RCC 7860 (cell line): ENCODE data around the gene SLC39A8.
"Not testable (repeated sequence)": the region's sequence is repeated elsewhere in the genome, so short reads cannot be mapped to it uniquely, and the experiment has no call there.

Experiments
- DNase-seq: peaks from one replicate; pipeline ENCODE4 v3.0.0-alpha.2; 2015; ENCODE audit warnings: low spot score
- FAIRE-seq: peaks from 2 replicates; lab custom pipeline; 2012; peaks lifted over from hg19 to GRCh38; lab: Jason Lieb, UNC

The SLC39A8 gene

GRCh38 chr4:102302762-102303161 lies 42.5 kb downstream of the SLC39A8 start:
- FAIRE-seq (no peak), DNase-seq (no peak)

GRCh38 chr4:102301167-102301566 lies 44.1 kb downstream of the SLC39A8 start:
- DNase-seq: no peak
- no peak for FAIRE-seq

GRCh38 chr4:102299354-102300107 lies 45.8 kb downstream of the SLC39A8 start:
- FAIRE-seq (no peak), DNase-seq (peak; percentile 29)

GRCh38 chr4:102298716-102299115 lies 46.6 kb downstream of the SLC39A8 start:
- no peak for FAIRE-seq
- no peak for DNase-seq

GRCh38 chr4:102295153-102295862 lies 50.0 kb downstream of the SLC39A8 start:
- FAIRE-seq (no peak), DNase-seq (no peak)

- DNase-seq (no peak), FAIRE-seq (no peak)
Measured at GRCh38 chr4:102288497-102288896, 56.8 kb downstream of the SLC39A8 start.

GRCh38 chr4:102285831-102286230 lies 59.5 kb downstream of the SLC39A8 start:
- FAIRE-seq (no peak), DNase-seq (no peak)

- FAIRE-seq: no peak
Measured at GRCh38 chr4:102281171-102281839, 64.0 kb downstream of the SLC39A8 start.

GRCh38 chr4:102273317-102273716 lies 72.0 kb downstream of the SLC39A8 start:
- DNase-seq, FAIRE-seq: not testable (repeated sequence)

More at GRCh38 chr4:102281171-102281839, 64.0 kb downstream of the SLC39A8 start:
- DNase-seq: no peak

- DNase-seq (no peak), FAIRE-seq (no peak)
Measured at GRCh38 chr4:102272318-102272717, 73.0 kb downstream of the SLC39A8 start.

GRCh38 chr4:102268355-102268754 lies 76.9 kb downstream of the SLC39A8 start:
- no peak for FAIRE-seq
- DNase-seq: no peak

GRCh38 chr4:102263024-102263787 lies 82.1 kb downstream of the SLC39A8 start:
- DNase-seq (peak; percentile 41), FAIRE-seq (peak; percentile 66)

- no peak for FAIRE-seq
- no peak for DNase-seq
Measured at GRCh38 chr4:102259702-102260101, 85.6 kb downstream of the SLC39A8 start.

GRCh38 chr4:102259081-102259480 lies 86.2 kb downstream of the SLC39A8 start:
- FAIRE-seq (no peak), DNase-seq (no peak)

GRCh38 chr4:102256321-102256720 lies 89.0 kb downstream of the SLC39A8 start:
- FAIRE-seq: no peak
- DNase-seq: no peak

GRCh38 chr4:102253860-102254259 lies 91.4 kb downstream of the SLC39A8 start:
- no peak for FAIRE-seq

GRCh38 chr4:102252171-102252570 lies 93.1 kb downstream of the SLC39A8 start:
- FAIRE-seq: no peak
- no peak for DNase-seq

More at GRCh38 chr4:102253860-102254259, 91.4 kb downstream of the SLC39A8 start:
- DNase-seq: no peak

- FAIRE-seq: no peak
Measured at GRCh38 chr4:102250341-102250740, 94.9 kb downstream of the SLC39A8 start.

GRCh38 chr4:102247041-102247440 lies 98.2 kb downstream of the SLC39A8 start:
- FAIRE-seq: no peak
- no peak for DNase-seq

More at GRCh38 chr4:102250341-102250740, 94.9 kb downstream of the SLC39A8 start:
- DNase-seq: no peak

- no peak for FAIRE-seq
- no peak for DNase-seq
Measured at GRCh38 chr4:102246416-102246815, 98.9 kb downstream of the SLC39A8 start.
